ENCODE results near the gene TMEM11. TPM values are rescaled to one million over a fixed set of nuclear protein-coding genes. Genes with fewer than 3 reads are reported as not detected.

The TMEM11 gene
- total and polyA plus RNA-seq, 8 donors, result 0.87 to 30.8 (median 13.1) TPM

- peaks cover 11 to 30% (median 26%) of the 10 kb centered on the region in 4 donors for H3K36me3 ChIP-seq
- intact Hi-C loops (cut with DNase I; ENCODE audit: low total_unique reads), result no loop called here
- no peaks in the 10 kb centered on the region for H3K27me3 ChIP-seq
- WGBS, 5 donors, result 89 to 99% (median 96%) methylated on average over 3 to 7 of the region's 7 CpGs
- no peak overlapping the region for H3K4me3 ChIP-seq
- DNase-seq, result no peak
- H3K9me3 ChIP-seq, result no peaks in the 10 kb centered on the region
- TF ChIP-seq POLR2A (IDR thresholded peaks at IDR 0.05), result no peak
- no peak for TF ChIP-seq EP300 (IDR thresholded peaks at IDR 0.05)
- TF ChIP-seq POLR2AphosphoS5 (IDR thresholded peaks at IDR 0.05), result no peak
- no peak for TF ChIP-seq CTCF (IDR thresholded peaks at IDR 0.05)
- H3K4me1 ChIP-seq, result peaks cover 12 to 49% (median 25%) of the 10 kb centered on the region in 4 donors
- H3K27ac ChIP-seq, result peak overlapping the region in 1 of 5 donors; percentile 44
Observed at GRCh38 chr17:21169496-21169895, 44.5 kb downstream of the TMEM11 start.

GRCh38 chr17:21168555-21168865 lies 45.5 kb downstream of the TMEM11 start:
- no peak for TF ChIP-seq CTCF (IDR thresholded peaks at IDR 0.05)
- TF ChIP-seq EP300 (IDR thresholded peaks at IDR 0.05), result no peak
- no peak for TF ChIP-seq POLR2AphosphoS5 (IDR thresholded peaks at IDR 0.05)
- TF ChIP-seq POLR2A (IDR thresholded peaks at IDR 0.05), result no peak
- no peaks in the 10 kb centered on the region for H3K27me3 ChIP-seq
- intact Hi-C loops (cut with DNase I; ENCODE audit: low total_unique reads), result no loop called here
- peak overlapping the region in 1 of 5 donors; percentile 83 for H3K27ac ChIP-seq
- H3K4me1 ChIP-seq, result peaks cover 12 to 49% (median 25%) of the 10 kb centered on the region in 4 donors
- H3K4me3 ChIP-seq, result no peak overlapping the region
- peaks cover 7 to 21% (median 17%) of the 10 kb centered on the region in 4 donors for H3K36me3 ChIP-seq
- 96 to 99% (median 98%) methylated on average over 11 to 12 of the region's 12 CpGs for WGBS, 5 donors
- no peak for DNase-seq
- H3K9me3 ChIP-seq, result no peaks in the 10 kb centered on the region

- Histone ChIP-seq H3K27ac (peak overlapping the region in 4 of 5 donors; percentile 38 to 83 (median 67)), H3K9me3 (no peaks in the 10 kb centered on the region), H3K4me1 (peaks cover 13 to 58% (median 29%) of the 10 kb centered on the region in 4 donors), H3K36me3 (peaks cover 0 to 9% (median 5%) of the 10 kb centered on the region in 4 donors), H3K27me3 (no peaks in the 10 kb centered on the region), H3K4me3 (no peak overlapping the region)
- intact Hi-C loops (cut with DNase I; ENCODE audit: low total_unique reads), result no loop called here
- no peak for TF ChIP-seq POLR2A (IDR thresholded peaks at IDR 0.05)
- no peak for TF ChIP-seq EP300 (IDR thresholded peaks at IDR 0.05)
- TF ChIP-seq CTCF (IDR thresholded peaks at IDR 0.05), result no peak
- TF ChIP-seq POLR2AphosphoS5 (IDR thresholded peaks at IDR 0.05), result no peak
- 74 to 91% (median 83%) methylated on average over 5 of the region's 5 CpGs for WGBS, 5 donors
- peak in 1 of 2 donors; percentile 17 for DNase-seq
Observed at GRCh38 chr17:21167303-21167702, 46.7 kb downstream of the TMEM11 start.

GRCh38 chr17:21166595-21167210 lies 47.3 kb downstream of the TMEM11 start:
- Histone ChIP-seq H3K4me3 (no peak overlapping the region), H3K4me1 (peaks cover 13 to 64% (median 35%) of the 10 kb centered on the region in 4 donors), H3K27ac (peak overlapping the region in 4 of 5 donors; percentile 41 to 83 (median 67)), H3K27me3 (no peaks in the 10 kb centered on the region), H3K36me3 (peaks cover 0 to 3% (median 0%) of the 10 kb centered on the region in 4 donors), H3K9me3 (no peaks in the 10 kb centered on the region)
- intact Hi-C loops (cut with DNase I; ENCODE audit: low total_unique reads), result no loop called here
- DNase-seq, result peak in 1 of 2 donors; percentile 35
- WGBS, 5 donors, result 53 to 81% (median 65%) methylated on average over 5 of the region's 5 CpGs
- TF ChIP-seq POLR2A (IDR thresholded peaks at IDR 0.05) (no peak), POLR2AphosphoS5 (IDR thresholded peaks at IDR 0.05) (no peak), CTCF (IDR thresholded peaks at IDR 0.05) (no peak), EP300 (IDR thresholded peaks at IDR 0.05) (no peak)
